Calu3 (cell line): ENCODE measurements around the gene HASPIN. TPM values are rescaled to one million over a fixed set of nuclear protein-coding genes. Genes with fewer than 3 reads are reported as not detected.
A peak's percentile ranks its signal among the peaks of the same experiment; 100 is the strongest.

Source experiments
- BruUV-seq: library from RNA; stranded (reverse); fragments of 400-500 nt; replicated peaks from 2 replicates; lab custom pipeline; 2021; lab: Mats Ljungman, UMichigan
- CTCF ChIA-PET: fragments of 300-600 bp; sonication (Branson Sonifier 250); formaldehyde crosslinking; loops from one replicate; lab custom pipeline; 2022; ENCODE audit warnings: antibody characterized with exemption; lab: Charles Lee
- DNase-seq: peaks from one replicate; pipeline ENCODE4 v3.0.0; 2022
- H3K27ac Mint-ChIP-seq: one replicate; pipeline ENCODE4 v1.8.0; 2022; ENCODE audit warnings: mixed read lengths; ENCODE audit not compliant: unreplicated experiment
- H3K27me3 Mint-ChIP-seq: one replicate; pipeline ENCODE4 v1.8.0; 2022; ENCODE audit warnings: mixed read lengths; ENCODE audit not compliant: unreplicated experiment
- H3K36me3 Mint-ChIP-seq: one replicate; pipeline ENCODE4 v1.8.0; 2022; ENCODE audit warnings: mild to moderate bottlenecking, moderate library complexity, mixed read lengths; ENCODE audit not compliant: insufficient read depth, unreplicated experiment
- H3K4me1 Mint-ChIP-seq: one replicate; pipeline ENCODE4 v1.8.0; 2022; ENCODE audit warnings: mild to moderate bottlenecking, low read depth, mixed read lengths; ENCODE audit not compliant: unreplicated experiment
- H3K4me3 Mint-ChIP-seq: one replicate; pipeline ENCODE4 v1.8.0; 2022; ENCODE audit warnings: mild to moderate bottlenecking, low read depth, moderate library complexity, mixed read lengths; ENCODE audit not compliant: unreplicated experiment
- H3K9me3 Mint-ChIP-seq: one replicate; pipeline ENCODE4 v1.8.0; 2022; ENCODE audit warnings: low read depth, mixed read lengths; ENCODE audit not compliant: unreplicated experiment
- intact Hi-C: fragments of 100-400 bp; cut with micrococcal nuclease; formaldehyde crosslinking; loops from one replicate; pipeline ENCODE4 v1.10.0; 2022; ENCODE audit not compliant: unreplicated experiment
- total RNA-seq: library from RNA; stranded (reverse); gene quantifications from 2 replicates; pipeline ENCODE4 v1.2.3, GENCODE V29; 2022
- TF ChIP-seq, protein P1 (sequence below): fragments of 200-600 bp; IDR thresholded peaks from one replicate; pipeline ENCODE4 v1.8.0; 2022; ENCODE audit warnings: antibody characterized with exemption; ENCODE audit not compliant: unreplicated experiment

The HASPIN gene
- total RNA-seq, 1 experiment from 2014 or later = 13.4 TPM

DNA sequence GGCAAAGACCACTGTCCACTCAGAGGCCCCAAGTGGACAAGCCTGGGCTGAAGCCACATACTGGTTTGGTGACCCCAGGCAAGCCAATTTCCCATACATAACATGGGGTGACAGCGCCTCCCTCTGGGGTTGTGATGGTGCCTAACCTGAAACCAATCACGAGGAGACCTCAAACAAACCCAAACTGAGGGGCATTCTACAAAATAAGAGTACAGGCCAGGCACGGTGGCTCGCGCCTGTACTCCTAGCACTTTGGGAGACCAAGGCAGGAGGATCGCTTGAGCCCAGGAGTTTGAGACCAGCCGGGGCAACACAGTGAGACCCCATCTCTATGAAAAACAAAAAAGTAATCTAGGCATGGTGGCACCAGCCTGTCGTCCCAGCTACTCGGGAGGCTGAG, 31.4 kb upstream of the HASPIN start:
- Mint-ChIP-seq H3K4me1 (no peaks in the 10 kb centered on the region), H3K9me3 (no peaks in the 10 kb centered on the region), H3K27ac (no peak overlapping the region), H3K36me3 (peaks cover 19% of the 10 kb centered on the region), H3K4me3 (no peak overlapping the region), H3K27me3 (no peaks in the 10 kb centered on the region)
- TF ChIP-seq, protein P1, sequence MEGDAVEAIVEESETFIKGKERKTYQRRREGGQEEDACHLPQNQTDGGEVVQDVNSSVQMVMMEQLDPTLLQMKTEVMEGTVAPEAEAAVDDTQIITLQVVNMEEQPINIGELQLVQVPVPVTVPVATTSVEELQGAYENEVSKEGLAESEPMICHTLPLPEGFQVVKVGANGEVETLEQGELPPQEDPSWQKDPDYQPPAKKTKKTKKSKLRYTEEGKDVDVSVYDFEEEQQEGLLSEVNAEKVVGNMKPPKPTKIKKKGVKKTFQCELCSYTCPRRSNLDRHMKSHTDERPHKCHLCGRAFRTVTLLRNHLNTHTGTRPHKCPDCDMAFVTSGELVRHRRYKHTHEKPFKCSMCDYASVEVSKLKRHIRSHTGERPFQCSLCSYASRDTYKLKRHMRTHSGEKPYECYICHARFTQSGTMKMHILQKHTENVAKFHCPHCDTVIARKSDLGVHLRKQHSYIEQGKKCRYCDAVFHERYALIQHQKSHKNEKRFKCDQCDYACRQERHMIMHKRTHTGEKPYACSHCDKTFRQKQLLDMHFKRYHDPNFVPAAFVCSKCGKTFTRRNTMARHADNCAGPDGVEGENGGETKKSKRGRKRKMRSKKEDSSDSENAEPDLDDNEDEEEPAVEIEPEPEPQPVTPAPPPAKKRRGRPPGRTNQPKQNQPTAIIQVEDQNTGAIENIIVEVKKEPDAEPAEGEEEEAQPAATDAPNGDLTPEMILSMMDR = no peak
- CTCF ChIA-PET = no interaction called here
- no TSS peak for BruUV-seq
- intact Hi-C loops = no loop called here
- DNase-seq = no peak

DNA sequence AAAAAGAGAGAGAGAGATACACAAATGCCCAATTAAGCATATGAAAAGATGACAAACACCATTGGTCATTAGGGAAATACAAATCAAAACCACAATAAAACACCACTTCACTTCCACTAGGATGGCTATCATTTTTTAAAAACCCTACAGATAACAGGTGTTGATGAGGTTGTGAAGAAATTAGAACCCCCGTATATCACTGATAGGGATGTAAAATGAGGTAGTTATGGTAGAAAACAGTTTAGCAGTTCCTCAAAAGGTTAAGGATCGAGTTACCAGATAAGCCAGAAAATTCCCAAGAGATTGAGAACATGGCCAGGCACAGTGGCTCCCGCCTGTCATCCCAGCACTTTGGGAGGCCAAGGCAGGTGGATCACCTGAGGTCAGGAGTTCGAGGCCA, 30.6 kb upstream of the HASPIN start:
- no TSS peak for BruUV-seq
- no peak for DNase-seq
- Mint-ChIP-seq H3K36me3 (peaks cover 19% of the 10 kb centered on the region), H3K9me3 (no peaks in the 10 kb centered on the region), H3K27ac (no peak overlapping the region), H3K4me3 (no peak overlapping the region), H3K4me1 (no peaks in the 10 kb centered on the region), H3K27me3 (no peaks in the 10 kb centered on the region)
- intact Hi-C loops = no loop called here
- CTCF ChIA-PET = no interaction called here
- TF ChIP-seq, protein P1 = no peak

DNA sequence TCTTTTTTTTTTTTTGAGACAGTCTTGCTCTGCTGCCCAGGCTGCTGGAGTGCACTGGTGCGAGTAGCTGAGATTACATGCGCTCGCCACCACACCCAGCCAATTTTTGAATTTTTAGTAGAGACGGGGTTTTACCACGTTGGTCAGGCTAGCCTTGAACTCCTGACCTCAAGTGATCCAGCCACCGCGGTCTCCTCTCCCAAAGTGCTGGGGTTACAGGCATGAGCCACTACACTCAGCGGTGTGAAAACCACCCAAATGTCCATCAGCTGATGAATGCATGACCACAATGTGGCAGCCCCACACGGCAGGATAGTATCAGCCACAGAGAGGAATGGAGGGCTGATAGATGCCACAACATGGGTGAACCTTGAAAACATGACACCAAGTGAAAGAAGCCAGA, 29.9 kb upstream of the HASPIN start:
- CTCF ChIA-PET = no interaction called here
- Mint-ChIP-seq H3K27ac (no peak overlapping the region), H3K9me3 (no peaks in the 10 kb centered on the region), H3K4me3 (no peak overlapping the region), H3K36me3 (peaks cover 19% of the 10 kb centered on the region), H3K4me1 (no peaks in the 10 kb centered on the region), H3K27me3 (no peaks in the 10 kb centered on the region)
- intact Hi-C loops = no loop called here
- no peak for DNase-seq
- TF ChIP-seq, protein P1 = no peak
- no TSS peak for BruUV-seq

DNA sequence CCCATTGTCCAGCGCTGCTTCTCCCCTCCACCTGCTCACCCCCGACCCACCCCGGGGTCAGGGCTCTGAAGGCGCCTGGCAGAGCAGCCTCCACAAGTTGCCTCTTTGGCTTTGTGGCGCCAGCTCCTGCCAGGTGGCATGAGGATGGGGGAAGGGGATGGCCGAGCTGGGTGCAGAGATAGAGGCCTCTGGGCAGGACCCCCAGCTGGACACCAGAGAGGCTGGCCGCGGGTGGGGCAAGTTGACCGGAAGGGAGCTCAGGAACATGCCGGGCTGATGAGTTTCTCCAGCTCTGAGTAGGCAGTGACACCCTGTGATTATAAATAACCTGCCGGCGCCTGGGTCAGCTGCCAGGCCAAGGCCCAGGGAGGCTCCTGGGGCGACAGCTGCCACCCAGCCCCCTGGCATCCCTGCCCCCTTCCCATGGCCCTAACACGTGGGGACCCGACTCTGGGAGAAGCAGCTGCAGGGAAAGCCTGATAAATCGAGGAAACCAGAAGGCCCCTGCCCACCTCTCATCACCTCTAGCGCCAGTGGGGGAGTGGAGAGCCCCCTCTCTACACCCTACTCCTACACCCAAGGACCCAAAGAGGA, 28.5 kb upstream of the HASPIN start:
- no peak overlapping the region for H3K27ac Mint-ChIP-seq
- no peaks in the 10 kb centered on the region for H3K9me3 Mint-ChIP-seq
- no peak for DNase-seq
- TF ChIP-seq, protein P1 = no peak
- peaks cover 19% of the 10 kb centered on the region for H3K36me3 Mint-ChIP-seq
- H3K27me3 Mint-ChIP-seq = no peaks in the 10 kb centered on the region
- H3K4me1 Mint-ChIP-seq = no peaks in the 10 kb centered on the region
- H3K4me3 Mint-ChIP-seq = peak overlapping the region; percentile 79
- no TSS peak for BruUV-seq
- intact Hi-C loops = no loop called here
- CTCF ChIA-PET = interaction anchor here (0.6 kb wide), 1 partner anchor 60 kb away, joined by 3 read pairs; no protein-coding TSS in a partner anchor
